HG02759 (cell line): ENCODE results near the gene UBAC2.

Source experiments
- ATAC-seq: cut with Tn5 transposase; IDR thresholded peaks from one replicate; pipeline ENCODE4 v1.9.1; 2021; ENCODE audit warnings: mild to moderate bottlenecking, moderate library complexity; ENCODE audit not compliant: unreplicated experiment

The UBAC2 gene

GRCh38 chr13:99373436-99373835 lies 172.8 kb downstream of the UBAC2 start:
- no peak for ATAC-seq

GRCh38 chr13:99374169-99374991 lies 173.7 kb downstream of the UBAC2 start:
- peak; percentile 43 for ATAC-seq

- ATAC-seq, result peak; percentile 59
These were observed 174.5 kb downstream of the UBAC2 start for GRCh38 chr13:99374994-99375737.

- no peak for ATAC-seq
These were observed 175.1 kb downstream of the UBAC2 start for GRCh38 chr13:99375738-99376080.

GRCh38 chr13:99376132-99376531 lies 175.5 kb downstream of the UBAC2 start:
- ATAC-seq, result peak; percentile 71

- no peak for ATAC-seq
These were observed 176.3 kb downstream of the UBAC2 start for GRCh38 chr13:99376924-99377323.

- no peak for ATAC-seq
These were observed 177.0 kb downstream of the UBAC2 start for GRCh38 chr13:99377641-99378040.

GRCh38 chr13:99378985-99379733 lies 178.5 kb downstream of the UBAC2 start:
- no peak for ATAC-seq

- ATAC-seq, result no peak
These were observed 179.5 kb downstream of the UBAC2 start for GRCh38 chr13:99379856-99380801.

- peak; percentile 46 for ATAC-seq
These were observed 180.4 kb downstream of the UBAC2 start for GRCh38 chr13:99380921-99381645.

GRCh38 chr13:99381766-99382165 lies 181.1 kb downstream of the UBAC2 start:
- ATAC-seq, result no peak

- ATAC-seq, result no peak
These were observed 181.9 kb downstream of the UBAC2 start for GRCh38 chr13:99382428-99383133.

GRCh38 chr13:99383511-99383921 lies 182.9 kb downstream of the UBAC2 start:
- ATAC-seq, result no peak

- ATAC-seq, result no peak
These were observed 183.3 kb downstream of the UBAC2 start for GRCh38 chr13:99383946-99384345.

GRCh38 chr13:99384468-99384867 lies 183.8 kb downstream of the UBAC2 start:
- no peak for ATAC-seq

- ATAC-seq, result no peak
These were observed 184.5 kb downstream of the UBAC2 start for GRCh38 chr13:99385161-99385560.

GRCh38 chr13:99385940-99386339 lies 185.3 kb downstream of the UBAC2 start:
- no peak for ATAC-seq

- ATAC-seq, result no peak
These were observed 185.8 kb downstream of the UBAC2 start for GRCh38 chr13:99386495-99386894.
